HG03066 (cell line): ENCODE results near the gene FAM156A.
"Not testable (repeated sequence)": the region's sequence is repeated elsewhere in the genome, so short reads cannot be mapped to it uniquely, and the experiment has no call there.

Source experiments
- ATAC-seq: cut with Tn5 transposase; IDR thresholded peaks from one replicate; pipeline ENCODE4 v1.9.1; 2021; ENCODE audit warnings: low read depth; ENCODE audit not compliant: unreplicated experiment

The FAM156A gene

DNA sequence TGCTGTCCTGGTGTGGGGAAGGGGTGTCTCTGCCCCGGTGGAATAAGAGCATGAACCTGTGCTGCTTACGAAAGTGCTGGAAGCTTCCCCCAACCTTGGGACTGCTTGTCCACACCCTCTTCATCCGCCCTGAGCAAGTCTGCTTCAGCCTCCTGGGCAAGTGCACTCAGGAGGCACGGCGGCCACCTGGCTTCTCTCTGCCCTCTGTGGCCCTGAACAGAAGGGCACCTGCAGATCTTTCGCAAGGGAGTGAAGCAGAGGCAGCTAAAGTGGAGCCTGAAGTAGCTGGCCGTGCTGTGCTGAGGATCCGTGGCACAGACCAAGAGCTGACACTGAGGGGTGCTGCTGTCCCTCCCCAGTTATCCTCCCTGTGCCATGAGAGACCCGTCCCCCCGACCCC, 9.6 kb upstream of the FAM156A start:
- ATAC-seq, result not testable (repeated sequence)

DNA sequence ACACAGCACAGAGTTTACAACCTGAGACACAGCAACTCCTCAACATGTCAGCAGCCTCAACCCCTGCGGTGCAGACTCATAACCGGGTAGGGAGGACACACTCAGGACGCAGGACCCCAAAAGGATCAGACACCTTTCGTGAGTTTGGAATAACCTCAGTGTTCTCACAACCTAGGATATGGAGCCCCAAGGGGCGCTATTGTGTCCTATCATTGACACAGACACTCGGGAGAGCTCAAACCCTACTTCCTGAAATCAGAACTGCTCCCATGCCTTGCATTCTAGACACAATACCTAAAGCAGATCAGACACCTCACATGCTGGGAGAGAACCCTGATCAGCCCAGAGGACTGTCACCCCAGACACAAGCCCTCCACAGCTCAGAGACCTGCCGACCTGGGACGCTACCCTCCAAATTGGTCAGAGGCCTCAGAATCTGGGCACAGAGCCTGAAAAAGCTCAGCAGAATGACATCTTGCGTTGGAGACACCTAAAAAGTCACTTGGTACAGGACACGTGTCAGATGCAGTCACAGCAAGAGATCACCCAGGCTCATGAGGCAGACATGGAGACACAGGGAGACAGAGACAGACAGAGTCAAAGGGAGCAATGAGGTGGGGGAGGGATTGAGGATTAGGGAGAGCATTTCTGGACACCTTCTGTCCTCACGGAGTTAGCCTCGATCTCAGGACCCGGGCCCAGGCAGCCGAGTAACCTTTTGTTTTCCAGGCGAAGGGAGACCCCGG, 8.8 kb upstream of the FAM156A start:
- not testable (repeated sequence) for ATAC-seq

DNA sequence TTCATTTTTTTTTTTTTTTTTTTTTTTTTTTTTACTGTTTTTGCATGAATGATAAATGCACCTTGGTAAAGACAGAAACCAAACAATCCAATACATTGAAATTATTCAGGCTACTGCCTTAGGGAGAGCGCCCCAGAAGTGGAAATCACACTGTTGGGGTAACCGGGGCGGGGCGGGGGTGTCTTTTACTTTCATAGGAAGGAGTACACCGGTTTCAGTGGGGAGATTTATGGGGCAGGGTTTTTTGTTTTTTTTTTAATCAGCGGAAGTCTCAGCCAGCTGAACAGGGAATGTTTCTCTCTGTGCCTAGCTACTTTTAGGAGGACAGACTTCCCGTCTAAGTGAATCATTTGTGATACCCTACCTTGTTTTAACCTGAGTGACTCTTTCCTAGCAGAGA, 643 bp upstream of the FAM156A start:
- peak; percentile 35 for ATAC-seq

DNA sequence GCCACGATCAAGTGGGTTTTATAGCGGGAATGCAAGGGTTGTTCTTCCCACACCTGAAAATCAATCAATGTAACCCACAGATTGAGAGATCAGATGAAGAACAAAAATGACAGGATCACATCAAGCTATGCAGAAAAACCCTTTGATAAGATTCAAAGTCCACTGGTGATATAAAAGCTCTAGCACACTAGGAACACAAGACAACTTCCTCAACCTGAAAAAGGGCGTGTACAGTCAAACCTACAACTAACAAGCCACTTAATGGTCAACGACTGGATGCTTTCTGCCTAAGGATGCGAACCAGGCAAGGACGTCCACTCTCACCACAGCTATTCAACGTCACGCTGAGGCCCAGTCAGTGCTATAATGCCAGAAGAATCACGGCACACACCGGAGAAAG, 8.4 kb downstream of the FAM156A start:
- ATAC-seq, result not testable (repeated sequence)

DNA sequence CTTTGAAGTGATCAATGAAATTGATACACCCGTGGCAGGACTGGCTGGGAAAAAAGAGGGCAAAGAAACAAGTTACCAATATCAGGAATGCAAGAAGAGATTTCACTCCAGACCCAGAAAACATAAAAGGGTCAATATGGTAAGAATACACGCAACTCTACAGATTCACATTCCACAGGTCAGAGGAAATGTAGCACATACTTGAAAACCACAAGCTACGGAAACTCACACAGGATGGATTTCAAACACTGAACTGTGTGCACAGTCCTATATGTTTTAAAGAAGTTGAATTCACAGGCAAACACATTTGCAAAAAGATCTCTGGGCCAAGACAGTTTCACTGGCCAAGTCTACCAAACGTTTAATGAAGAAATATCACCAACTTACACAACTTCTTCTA, 9.0 kb downstream of the FAM156A start:
- not testable (repeated sequence) for ATAC-seq

DNA sequence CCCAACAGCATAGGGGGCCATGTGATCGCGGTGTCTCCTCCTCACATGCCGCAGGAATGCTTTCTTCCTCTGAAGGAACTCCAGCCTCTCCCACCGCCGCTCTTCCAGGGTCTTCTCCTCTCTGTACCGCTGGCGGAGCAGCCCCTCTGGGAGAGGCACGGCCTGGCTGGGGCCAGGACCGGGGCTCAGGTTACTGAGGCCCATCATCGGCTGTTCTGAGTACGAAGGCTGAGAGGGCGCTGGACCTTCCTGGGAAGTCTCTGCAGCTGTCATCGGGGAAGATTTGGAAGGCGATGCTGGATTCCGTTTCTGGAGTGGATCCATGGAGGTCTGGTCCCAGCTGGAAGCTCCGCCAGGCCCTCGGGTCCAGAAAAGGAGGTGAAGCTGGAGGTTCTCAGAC, 10.1 kb downstream of the FAM156A start:
- ATAC-seq, result not testable (repeated sequence)

DNA sequence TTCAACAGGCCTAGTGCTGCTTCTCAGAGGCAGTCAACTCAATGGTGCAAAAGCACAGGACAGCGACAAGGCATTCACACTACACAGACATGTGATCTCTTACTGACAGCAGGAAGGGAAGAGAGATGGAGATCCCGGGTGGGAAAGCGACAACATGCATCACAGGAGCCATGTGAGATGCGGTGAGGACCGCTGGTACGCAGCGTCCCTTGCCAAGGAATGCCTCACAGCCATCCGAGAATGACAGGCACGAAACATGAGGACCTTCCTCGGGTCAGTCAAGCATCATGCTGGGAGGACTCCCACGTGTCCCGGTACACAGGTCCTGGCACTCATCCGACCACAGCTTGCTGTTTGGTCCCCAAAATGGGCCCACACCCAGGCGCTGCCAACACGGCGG, 10.8 kb downstream of the FAM156A start:
- not testable (repeated sequence) for ATAC-seq

DNA sequence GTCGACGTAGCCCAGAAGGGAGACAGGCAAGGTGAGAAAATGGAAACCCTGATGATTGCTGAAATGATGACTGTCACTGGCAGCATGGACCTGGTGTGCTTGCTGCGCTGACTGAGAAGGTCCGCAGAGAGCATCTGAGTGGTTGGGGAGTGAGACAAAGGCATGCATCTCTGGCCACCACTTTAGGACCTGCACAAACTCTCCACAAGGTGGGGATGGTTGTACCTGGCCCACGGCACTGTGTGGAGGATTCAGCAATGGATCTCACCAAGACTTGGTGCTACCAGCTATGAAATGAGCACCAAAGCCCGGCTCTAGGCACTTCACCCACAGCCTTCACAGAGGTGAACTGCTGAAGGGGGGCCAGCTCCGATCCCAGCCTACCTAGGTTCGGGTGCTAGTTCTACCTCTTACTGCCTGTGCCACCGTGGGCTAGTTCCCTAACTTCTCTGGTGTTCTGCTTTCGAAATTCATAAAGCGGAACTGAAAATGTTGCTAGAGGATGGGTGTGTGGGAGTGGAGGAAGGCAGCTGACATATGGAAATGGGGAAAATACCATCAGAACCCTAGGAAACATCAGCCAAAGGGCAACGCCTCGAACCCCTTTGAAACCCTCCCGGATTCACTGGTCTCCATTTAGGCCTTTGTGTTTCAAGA, 12.4 kb downstream of the FAM156A start:
- ATAC-seq, result not testable (repeated sequence)

DNA sequence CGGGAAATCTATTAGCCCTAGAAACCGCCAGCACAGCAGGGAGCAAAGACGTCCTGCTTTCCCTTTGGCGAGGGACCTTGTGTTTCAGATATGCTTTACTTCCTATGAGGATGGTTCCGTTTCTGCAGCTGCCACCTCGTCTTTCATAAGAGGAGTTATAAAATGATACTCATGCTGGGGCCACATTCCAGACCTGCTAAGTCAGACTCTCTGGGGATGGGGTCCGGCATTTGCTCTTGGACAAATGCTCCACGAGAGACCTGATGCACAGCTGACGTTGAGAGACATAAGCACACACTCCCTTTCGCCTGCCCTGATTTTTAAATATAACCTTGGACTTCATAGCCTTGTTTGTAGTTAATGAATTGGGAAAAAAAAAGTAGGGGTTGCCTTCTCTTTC, 16.6 kb downstream of the FAM156A start:
- ATAC-seq, result not testable (repeated sequence)

DNA sequence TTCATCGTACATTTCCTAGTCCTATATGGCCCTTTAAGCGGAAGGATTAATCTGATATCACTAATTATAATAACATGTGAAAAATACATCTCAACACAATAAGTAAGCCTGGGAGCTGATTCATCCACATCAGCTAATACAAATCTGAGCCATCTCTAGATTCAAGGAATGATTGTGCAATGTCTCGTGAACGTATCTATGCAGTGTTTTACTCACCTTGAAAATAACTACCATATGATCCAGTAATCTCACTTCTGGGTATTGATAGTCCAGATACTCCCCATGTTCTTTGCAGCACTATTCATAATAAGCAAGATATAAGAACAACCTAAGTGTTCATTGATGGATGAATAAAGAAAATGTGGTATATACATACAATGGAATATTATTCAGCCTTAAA, 17.6 kb downstream of the FAM156A start:
- ATAC-seq, result not testable (repeated sequence)

DNA sequence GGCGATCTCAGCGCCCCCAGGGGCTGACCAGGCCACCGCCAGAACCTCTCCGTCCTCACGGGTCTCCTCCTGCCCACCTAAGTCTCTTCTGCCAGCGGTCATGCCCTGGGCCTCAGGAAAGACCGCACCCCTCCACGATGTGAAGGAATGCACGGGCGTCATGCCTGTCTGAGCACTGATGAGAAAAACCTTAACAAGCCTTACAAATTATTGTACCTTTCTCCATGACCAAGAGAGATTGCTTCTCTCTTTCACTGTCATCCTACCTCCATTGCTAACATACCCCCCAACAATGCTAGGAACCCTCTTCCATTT, 22.9 kb downstream of the FAM156A start:
- ATAC-seq, result peak; percentile 12

DNA sequence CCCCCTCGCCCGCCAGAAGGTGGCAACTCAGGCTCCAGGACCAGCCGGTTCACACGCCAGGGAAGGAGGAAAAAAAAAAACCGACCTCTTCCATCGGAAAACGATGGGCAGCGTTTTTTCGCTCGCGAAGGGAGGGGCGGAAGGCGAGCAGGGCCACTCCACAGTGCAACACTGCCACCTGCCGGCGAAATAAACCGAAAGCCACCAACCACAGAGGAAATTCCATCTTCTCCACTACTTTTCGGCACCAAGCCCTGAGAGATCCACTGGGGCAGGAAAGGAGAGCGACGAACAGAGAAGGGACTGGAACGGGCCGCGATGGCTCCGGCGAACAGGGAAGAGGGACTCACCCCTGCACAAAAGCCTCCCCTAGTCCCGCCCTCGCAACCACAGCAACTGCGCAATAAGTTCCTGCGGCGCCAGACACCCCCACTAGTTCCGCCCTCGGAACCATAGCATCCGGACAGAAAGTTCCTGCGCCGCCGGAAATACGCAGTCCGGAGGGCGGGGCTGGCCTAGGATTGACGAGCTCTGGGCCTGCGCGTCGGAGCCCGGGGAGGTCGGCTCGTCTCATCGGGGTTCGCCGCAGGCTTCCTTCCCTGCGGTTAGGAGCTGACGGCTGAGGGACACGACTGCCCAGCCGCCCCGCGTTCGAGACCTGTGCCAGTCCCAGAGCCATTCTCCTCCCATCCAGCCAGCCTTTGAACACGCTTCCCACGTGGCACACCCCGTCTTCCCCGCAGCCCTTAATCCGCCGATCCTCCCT, 23.4 kb downstream of the FAM156A start:
- peak; percentile 96 for ATAC-seq

DNA sequence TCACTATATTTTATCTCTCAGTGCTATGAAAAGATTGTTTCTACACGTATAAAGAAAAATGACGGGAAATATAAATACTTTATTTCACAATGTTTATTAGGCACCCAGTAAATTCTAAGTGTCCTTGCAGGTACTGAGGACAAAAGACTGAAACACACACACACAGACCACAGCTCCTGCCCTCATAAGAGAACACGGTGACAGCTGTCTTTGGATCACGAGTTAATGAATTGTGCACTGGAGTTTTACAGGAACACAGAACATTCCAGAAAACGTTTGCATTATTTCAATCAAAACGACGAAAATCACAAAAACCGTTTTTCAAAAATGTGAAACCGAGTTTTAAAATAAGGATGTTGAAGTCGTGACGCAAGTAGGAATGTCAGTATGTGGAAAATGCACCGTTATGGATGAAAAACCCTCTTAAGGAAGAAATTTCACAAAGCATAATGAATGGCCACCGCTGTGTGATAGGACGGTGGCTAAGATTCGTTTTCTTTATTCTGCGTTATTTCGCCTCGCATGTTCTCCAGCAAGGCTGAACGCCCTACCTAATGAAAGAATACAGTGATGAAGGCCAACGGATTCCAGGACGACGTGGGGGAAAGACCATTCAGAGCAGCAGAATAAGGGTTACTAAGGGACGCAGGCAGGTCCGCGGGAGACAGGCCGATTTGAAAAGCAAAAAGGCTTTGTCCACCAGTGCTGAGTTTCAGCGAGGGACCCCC, 24.2 kb downstream of the FAM156A start:
- no peak for ATAC-seq

DNA sequence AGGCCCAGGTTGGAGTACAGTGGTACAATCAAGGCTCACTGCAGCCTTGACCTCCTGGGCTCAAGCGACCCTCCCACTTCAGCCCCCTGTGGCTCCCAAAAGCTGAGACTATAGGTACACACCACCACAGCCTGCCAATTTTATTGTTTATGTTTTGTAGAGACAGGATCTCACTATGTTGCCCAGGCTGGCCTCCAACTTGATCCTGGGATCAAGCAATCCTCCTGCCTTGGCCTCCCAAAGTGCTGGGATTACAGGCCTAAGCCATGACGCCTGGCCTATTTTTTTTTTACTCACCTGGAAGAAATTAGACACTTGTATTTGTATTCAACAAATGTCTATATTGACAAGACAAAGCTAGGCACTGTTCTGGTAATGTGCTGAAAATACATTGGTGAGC, 25.1 kb downstream of the FAM156A start:
- no peak for ATAC-seq

DNA sequence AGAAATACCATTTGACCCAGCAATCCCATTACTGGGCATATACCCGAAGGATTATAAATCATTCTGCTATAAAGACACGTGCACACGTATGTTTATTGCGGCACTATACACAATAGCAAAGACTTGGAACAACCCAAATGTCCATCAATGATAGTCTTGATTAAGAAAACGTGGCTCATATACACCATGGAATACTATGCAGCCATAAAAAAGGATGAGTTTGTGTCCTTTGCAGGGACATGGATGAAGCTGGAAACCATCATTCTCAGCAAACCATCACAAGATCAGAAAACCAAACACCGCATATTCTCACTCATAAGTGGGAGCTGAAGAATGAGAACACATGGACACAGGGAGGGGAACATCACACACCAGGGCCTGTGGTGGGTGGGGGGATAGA, 28.1 kb downstream of the FAM156A start:
- not testable (repeated sequence) for ATAC-seq

DNA sequence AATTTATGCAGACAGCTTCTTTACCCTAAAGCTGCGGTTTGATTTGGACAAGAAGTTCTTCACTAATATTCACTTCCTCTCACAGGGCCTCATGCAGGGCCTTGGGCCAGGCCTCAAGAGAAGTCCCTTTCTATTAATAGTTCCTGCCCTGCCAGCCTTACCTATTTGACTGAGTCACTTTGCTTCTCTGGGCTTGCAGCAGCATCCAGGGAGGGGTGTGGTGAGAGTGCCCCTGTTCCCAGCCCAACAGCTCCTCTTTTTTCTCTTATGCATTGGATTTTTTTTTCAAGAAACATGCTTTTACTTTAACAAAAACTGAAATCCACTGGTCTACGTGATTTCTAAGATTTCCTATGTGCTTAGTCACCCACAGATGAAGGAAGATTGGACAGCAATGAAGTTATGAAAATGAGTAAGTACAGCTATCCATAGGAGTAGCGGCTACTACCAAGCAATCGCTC, 34.5 kb downstream of the FAM156A start:
- peak; percentile 44 for ATAC-seq

DNA sequence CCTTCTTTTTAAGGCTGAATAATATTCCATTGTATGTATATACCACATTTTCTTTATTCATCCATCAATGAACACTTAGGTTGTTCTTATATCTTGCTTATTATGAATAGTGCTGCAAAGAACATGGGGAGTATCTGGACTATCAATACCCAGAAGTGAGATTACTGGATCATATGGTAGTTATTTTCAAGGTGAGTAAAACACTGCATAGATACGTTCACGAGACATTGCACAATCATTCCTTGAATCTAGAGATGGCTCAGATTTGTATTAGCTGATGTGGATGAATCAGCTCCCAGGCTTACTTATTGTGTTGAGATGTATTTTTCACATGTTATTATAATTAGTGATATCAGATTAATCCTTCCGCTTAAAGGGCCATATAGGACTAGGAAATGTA, 43.6 kb downstream of the FAM156A start:
- not testable (repeated sequence) for ATAC-seq

DNA sequence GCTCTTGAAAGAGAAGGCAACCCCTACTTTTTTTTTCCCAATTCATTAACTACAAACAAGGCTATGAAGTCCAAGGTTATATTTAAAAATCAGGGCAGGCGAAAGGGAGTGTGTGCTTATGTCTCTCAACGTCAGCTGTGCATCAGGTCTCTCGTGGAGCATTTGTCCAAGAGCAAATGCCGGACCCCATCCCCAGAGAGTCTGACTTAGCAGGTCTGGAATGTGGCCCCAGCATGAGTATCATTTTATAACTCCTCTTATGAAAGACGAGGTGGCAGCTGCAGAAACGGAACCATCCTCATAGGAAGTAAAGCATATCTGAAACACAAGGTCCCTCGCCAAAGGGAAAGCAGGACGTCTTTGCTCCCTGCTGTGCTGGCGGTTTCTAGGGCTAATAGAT, 44.6 kb downstream of the FAM156A start:
- not testable (repeated sequence) for ATAC-seq

DNA sequence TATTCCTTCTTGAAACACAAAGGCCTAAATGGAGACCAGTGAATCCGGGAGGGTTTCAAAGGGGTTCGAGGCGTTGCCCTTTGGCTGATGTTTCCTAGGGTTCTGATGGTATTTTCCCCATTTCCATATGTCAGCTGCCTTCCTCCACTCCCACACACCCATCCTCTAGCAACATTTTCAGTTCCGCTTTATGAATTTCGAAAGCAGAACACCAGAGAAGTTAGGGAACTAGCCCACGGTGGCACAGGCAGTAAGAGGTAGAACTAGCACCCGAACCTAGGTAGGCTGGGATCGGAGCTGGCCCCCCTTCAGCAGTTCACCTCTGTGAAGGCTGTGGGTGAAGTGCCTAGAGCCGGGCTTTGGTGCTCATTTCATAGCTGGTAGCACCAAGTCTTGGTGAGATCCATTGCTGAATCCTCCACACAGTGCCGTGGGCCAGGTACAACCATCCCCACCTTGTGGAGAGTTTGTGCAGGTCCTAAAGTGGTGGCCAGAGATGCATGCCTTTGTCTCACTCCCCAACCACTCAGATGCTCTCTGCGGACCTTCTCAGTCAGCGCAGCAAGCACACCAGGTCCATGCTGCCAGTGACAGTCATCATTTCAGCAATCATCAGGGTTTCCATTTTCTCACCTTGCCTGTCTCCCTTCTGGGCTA, 48.9 kb downstream of the FAM156A start:
- not testable (repeated sequence) for ATAC-seq

DNA sequence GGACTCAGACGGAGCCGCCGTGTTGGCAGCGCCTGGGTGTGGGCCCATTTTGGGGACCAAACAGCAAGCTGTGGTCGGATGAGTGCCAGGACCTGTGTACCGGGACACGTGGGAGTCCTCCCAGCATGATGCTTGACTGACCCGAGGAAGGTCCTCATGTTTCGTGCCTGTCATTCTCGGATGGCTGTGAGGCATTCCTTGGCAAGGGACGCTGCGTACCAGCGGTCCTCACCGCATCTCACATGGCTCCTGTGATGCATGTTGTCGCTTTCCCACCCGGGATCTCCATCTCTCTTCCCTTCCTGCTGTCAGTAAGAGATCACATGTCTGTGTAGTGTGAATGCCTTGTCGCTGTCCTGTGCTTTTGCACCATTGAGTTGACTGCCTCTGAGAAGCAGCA, 50.4 kb downstream of the FAM156A start:
- not testable (repeated sequence) for ATAC-seq
